HEK293 (cell line): ENCODE data around the gene MERTK.
A peak's percentile ranks its signal among the peaks of the same experiment; 100 is the strongest.

Source experiments
- CTCF ChIA-PET: fragments of 350-600 bp; formaldehyde crosslinking; extraction: SDS; loops from one replicate; lab custom pipeline; 2021; ENCODE audit warnings: antibody characterized with exemption; lab: Yijun Ruan, JAX
- POLR2A ChIA-PET: fragments of 300-600 bp; formaldehyde crosslinking; extraction: SDS; loops from one replicate; lab custom pipeline; 2020; ENCODE audit warnings: antibody characterized with exemption, inconsistent platforms; lab: Yijun Ruan, JAX
- H3K27ac ChIP-seq: fragments of 200-500 bp; sonication (Bioruptor generic); 2 replicates; pipeline ENCODE4 v1.5.1; 2014; ENCODE audit warnings: low read depth, low read length, control low read depth, inconsistent platforms; ENCODE audit errors: extremely low read depth
- H3K36me3 ChIP-seq, 2 experiments: fragments of 200-500 bp in 1 of 2; sonication (Bioruptor generic) in 1 of 2; 1 replicate in 1 of 2; 2 replicates in 1 of 2; pipeline ENCODE4 v1.5.1; 2014 to 2017; ENCODE audit warnings: inconsistent platforms in 2 of 2, low read length in 2 of 2; ENCODE audit not compliant: control insufficient read depth in 2 of 2, insufficient read depth in 1 of 2
- H3K4me1 ChIP-seq: fragments of 200-500 bp; sonication (Bioruptor generic); 2 replicates; pipeline ENCODE4 v1.5.1; 2014; ENCODE audit warnings: mild to moderate bottlenecking, low read length, inconsistent platforms; ENCODE audit not compliant: control insufficient read depth, insufficient read depth
- H3K4me3 ChIP-seq: 2 replicates; pipeline ENCODE4 v1.5.1; 2011; ENCODE audit warnings: low read depth, mild to moderate bottlenecking, control low read depth, low read length, moderate library complexity
- H3K9me3 ChIP-seq: fragments of 200-500 bp; sonication (Bioruptor generic); 2 replicates; pipeline ENCODE4 v1.5.1; 2014; ENCODE audit warnings: low read depth, low read length, inconsistent platforms; ENCODE audit not compliant: control insufficient read depth, insufficient read depth
- GLIS1 ChIP-seq: fragments of 450-650 bp; formaldehyde crosslinking; IDR thresholded peaks from 2 replicates; pipeline ENCODE4 v1.5.1; 2016; ENCODE audit warnings: missing biosample characterization, missing genetic modification characterization
- HOXD13 ChIP-seq: sonication (generic); formaldehyde crosslinking; IDR thresholded peaks from 2 replicates; pipeline ENCODE4 v1.8.0; 2022; ENCODE audit warnings: missing genetic modification reagents, borderline replicate concordance
- KLF9 ChIP-seq: fragments of 450-650 bp; formaldehyde crosslinking; IDR thresholded peaks from 2 replicates; pipeline ENCODE4 v1.5.1; 2016; ENCODE audit warnings: missing biosample characterization, missing genetic modification characterization, low read depth
- SETDB1 ChIP-seq: IDR thresholded peaks from one replicate; pipeline ENCODE4 v1.6.1; 2017; ENCODE audit warnings: mild to moderate bottlenecking, low read length, moderate library complexity, mixed read lengths; ENCODE audit not compliant: insufficient read length
- SP7 ChIP-seq: fragments of 450-650 bp; formaldehyde crosslinking; IDR thresholded peaks from 2 replicates; pipeline ENCODE4 v1.5.1; 2016; ENCODE audit warnings: missing biosample characterization, missing genetic modification characterization
- ZNF10 ChIP-seq: fragments of 450-650 bp; formaldehyde crosslinking; IDR thresholded peaks from 2 replicates; pipeline ENCODE4 v1.5.1; 2017; ENCODE audit warnings: missing biosample characterization, missing genetic modification characterization
- ZNF133 ChIP-seq: fragments of 450-650 bp; formaldehyde crosslinking; IDR thresholded peaks from 2 replicates; pipeline ENCODE4 v1.5.1; 2016; ENCODE audit warnings: missing biosample characterization, missing genetic modification characterization
- ZNF140 ChIP-seq: fragments of 450-650 bp; formaldehyde crosslinking; IDR thresholded peaks from 2 replicates; pipeline ENCODE4 v1.5.1; 2016; ENCODE audit warnings: missing biosample characterization, missing genetic modification characterization
- ZNF2 ChIP-seq: fragments of 450-650 bp; formaldehyde crosslinking; IDR thresholded peaks from 2 replicates; pipeline ENCODE4 v1.5.1; 2016; ENCODE audit warnings: missing biosample characterization, missing genetic modification characterization
- ZNF248 ChIP-seq: fragments of 450-650 bp; formaldehyde crosslinking; IDR thresholded peaks from 2 replicates; pipeline ENCODE4 v1.5.1; 2017; ENCODE audit warnings: missing biosample characterization, missing genetic modification characterization
- ZNF394 ChIP-seq: fragments of 450-650 bp; formaldehyde crosslinking; IDR thresholded peaks from 2 replicates; pipeline ENCODE4 v1.5.1; 2016; ENCODE audit warnings: missing biosample characterization, missing genetic modification characterization, mild to moderate bottlenecking, moderate library complexity, borderline replicate concordance
- ZNF48 ChIP-seq: fragments of 450-650 bp; formaldehyde crosslinking; IDR thresholded peaks from 2 replicates; pipeline ENCODE4 v1.5.1; 2016; ENCODE audit warnings: missing biosample characterization, missing genetic modification characterization
- TF ChIP-seq, protein P1 (sequence below): sonication (generic); formaldehyde crosslinking; IDR thresholded peaks from 2 replicates; pipeline ENCODE4 v1.8.1; 2022; ENCODE audit warnings: mild to moderate bottlenecking, moderate library complexity, missing genetic modification reagents
- TF ChIP-seq, protein P2 (sequence below): fragments of 450-650 bp; formaldehyde crosslinking; IDR thresholded peaks from 2 replicates; pipeline ENCODE4 v1.5.1; 2016; ENCODE audit warnings: missing biosample characterization, missing genetic modification characterization
- TF ChIP-seq, protein P3 (sequence below): fragments of 450-650 bp; formaldehyde crosslinking; IDR thresholded peaks from 2 replicates; pipeline ENCODE4 v1.5.1; 2016; ENCODE audit warnings: missing biosample characterization, missing genetic modification characterization
- TF ChIP-seq, protein P4 (sequence below): fragments of 450-650 bp; formaldehyde crosslinking; IDR thresholded peaks from 2 replicates; pipeline ENCODE4 v1.5.1; 2016; ENCODE audit warnings: missing biosample characterization, missing genetic modification characterization

MERTK gene

DNA sequence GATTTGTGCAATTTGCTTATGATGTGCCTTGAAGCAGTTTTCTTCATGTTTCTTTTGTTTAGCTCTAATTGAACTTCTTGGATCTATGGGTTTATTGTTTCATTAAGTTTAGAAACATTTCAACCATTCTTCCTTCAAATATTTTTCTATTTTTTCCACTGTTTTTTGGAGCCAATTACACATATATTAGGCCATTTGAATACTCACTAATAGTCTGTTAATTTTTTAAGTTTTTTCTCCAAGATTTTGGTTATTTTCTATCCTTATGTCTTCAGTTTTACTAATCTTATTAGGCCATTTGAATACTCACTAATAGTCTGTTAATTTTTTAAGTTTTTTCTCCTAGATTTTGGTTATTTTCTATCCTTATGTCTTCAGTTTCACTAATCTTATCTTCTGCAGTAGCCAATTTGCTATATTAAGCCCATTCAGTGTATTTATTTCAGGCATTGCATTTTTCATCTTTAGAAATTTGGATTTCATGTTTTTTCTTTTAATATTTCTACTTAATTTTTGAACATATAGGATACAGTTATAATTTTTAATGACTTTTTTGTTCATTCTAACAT lies 147.1 kb downstream of the MERTK start:
- H3K27ac ChIP-seq: no peak overlapping the region
- no peak overlapping the region for H3K4me3 ChIP-seq
- H3K4me1 ChIP-seq: no peaks in the 10 kb centered on the region
- no peaks in the 10 kb centered on the region for H3K36me3 ChIP-seq
- ChIA-PET POLR2A (no interaction called here), CTCF (interaction anchor here (0.7 kb wide), 1 partner anchor 199 kb away, joined by 3 read pairs; no protein-coding TSS in a partner anchor)
- TF ChIP-seq ZNF133 (tag by site-specific recombination) (peak; percentile 97), GLIS1 (tag by site-specific recombination) (no peak), ZNF394 (no peak), SETDB1 (peak; percentile 77), SP7 (no peak)
- TF ChIP-seq, protein P1, sequence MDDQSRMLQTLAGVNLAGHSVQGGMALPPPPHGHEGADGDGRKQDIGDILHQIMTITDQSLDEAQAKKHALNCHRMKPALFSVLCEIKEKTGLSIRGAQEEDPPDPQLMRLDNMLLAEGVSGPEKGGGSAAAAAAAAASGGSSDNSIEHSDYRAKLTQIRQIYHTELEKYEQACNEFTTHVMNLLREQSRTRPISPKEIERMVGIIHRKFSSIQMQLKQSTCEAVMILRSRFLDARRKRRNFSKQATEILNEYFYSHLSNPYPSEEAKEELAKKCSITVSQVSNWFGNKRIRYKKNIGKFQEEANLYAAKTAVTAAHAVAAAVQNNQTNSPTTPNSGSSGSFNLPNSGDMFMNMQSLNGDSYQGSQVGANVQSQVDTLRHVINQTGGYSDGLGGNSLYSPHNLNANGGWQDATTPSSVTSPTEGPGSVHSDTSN (CRISPR knock-in tag): no peak
- TF ChIP-seq, protein P2, sequence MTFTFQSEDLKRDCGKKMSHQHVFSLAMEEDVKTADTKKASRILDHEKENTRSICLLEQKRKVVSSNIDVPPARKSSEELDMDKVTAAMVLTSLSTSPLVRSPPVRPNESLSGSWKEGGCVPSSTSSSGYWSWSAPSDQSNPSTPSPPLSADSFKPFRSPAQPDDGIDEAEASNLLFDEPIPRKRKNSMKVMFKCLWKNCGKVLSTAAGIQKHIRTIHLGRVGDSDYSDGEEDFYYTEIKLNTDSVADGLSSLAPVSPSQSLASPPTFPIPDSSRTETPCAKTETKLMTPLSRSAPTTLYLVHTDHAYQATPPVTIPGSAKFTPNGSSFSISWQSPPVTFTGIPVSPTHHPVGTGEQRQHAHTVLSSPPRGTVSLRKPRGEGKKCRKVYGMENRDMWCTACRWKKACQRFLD (tag by site-specific recombination): no peak
- no peaks in the 10 kb centered on the region for H3K9me3 ChIP-seq

DNA sequence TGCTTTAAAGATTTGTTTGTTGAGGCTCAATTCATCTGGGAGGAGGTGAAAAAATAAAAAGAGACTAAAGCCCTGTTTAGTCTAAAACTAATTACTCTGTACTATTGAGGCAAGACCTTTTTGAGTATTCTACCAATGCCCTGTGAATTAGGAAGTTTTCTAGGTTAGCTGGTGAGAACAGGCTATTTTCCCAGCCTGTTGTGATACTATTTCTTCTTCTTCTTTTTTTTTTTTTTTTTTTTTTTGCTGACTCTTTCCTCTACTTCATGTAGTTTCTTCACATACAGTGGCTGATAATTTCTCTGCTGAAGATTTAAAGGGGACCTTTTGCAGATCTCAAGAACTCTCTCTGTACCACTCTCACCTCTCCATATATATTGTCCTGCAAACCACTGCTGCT lies 147.8 kb downstream of the MERTK start:
- ChIA-PET POLR2A (no interaction called here), CTCF (interaction anchor here (2.2 to 7.8 kb wide), 2 partner anchors 13 to 159 kb away, joined by 7 to 87 read pairs; no protein-coding TSS in a partner anchor)
- H3K36me3 ChIP-seq: no peaks in the 10 kb centered on the region
- no peaks in the 10 kb centered on the region for H3K4me1 ChIP-seq
- no peak overlapping the region for H3K4me3 ChIP-seq
- no peaks in the 10 kb centered on the region for H3K9me3 ChIP-seq
- H3K27ac ChIP-seq: no peak overlapping the region
- TF ChIP-seq ZNF133 (tag by site-specific recombination) (no peak), ZNF48 (tag by site-specific recombination) (no peak), ZNF140 (tag by site-specific recombination) (no peak), ZNF10 (no peak), ZNF248 (tag by site-specific recombination) (no peak), HOXD13 (CRISPR knock-in tag) (no peak), ZNF2 (no peak), KLF9 (tag by site-specific recombination) (no peak)
- TF ChIP-seq, protein P3, sequence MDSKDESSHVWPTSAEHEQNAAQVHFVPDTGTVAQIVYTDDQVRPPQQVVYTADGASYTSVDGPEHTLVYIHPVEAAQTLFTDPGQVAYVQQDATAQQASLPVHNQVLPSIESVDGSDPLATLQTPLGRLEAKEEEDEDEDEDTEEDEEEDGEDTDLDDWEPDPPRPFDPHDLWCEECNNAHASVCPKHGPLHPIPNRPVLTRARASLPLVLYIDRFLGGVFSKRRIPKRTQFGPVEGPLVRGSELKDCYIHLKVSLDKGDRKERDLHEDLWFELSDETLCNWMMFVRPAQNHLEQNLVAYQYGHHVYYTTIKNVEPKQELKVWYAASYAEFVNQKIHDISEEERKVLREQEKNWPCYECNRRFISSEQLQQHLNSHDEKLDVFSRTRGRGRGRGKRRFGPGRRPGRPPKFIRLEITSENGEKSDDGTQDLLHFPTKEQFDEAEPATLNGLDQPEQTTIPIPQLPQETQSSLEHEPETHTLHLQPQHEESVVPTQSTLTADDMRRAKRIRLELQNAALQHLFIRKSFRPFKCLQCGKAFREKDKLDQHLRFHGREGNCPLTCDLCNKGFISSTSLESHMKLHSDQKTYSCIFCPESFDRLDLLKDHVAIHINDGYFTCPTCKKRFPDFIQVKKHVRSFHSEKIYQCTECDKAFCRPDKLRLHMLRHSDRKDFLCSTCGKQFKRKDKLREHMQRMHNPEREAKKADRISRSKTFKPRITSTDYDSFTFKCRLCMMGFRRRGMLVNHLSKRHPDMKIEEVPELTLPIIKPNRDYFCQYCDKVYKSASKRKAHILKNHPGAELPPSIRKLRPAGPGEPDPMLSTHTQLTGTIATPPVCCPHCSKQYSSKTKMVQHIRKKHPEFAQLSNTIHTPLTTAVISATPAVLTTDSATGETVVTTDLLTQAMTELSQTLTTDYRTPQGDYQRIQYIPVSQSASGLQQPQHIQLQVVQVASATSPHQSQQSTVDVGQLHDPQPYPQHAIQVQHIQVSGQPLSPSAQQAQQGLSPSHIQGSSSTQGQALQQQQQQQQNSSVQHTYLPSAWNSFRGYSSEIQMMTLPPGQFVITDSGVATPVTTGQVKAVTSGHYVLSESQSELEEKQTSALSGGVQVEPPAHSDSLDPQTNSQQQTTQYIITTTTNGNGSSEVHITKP (tag by site-specific recombination): no peak

DNA sequence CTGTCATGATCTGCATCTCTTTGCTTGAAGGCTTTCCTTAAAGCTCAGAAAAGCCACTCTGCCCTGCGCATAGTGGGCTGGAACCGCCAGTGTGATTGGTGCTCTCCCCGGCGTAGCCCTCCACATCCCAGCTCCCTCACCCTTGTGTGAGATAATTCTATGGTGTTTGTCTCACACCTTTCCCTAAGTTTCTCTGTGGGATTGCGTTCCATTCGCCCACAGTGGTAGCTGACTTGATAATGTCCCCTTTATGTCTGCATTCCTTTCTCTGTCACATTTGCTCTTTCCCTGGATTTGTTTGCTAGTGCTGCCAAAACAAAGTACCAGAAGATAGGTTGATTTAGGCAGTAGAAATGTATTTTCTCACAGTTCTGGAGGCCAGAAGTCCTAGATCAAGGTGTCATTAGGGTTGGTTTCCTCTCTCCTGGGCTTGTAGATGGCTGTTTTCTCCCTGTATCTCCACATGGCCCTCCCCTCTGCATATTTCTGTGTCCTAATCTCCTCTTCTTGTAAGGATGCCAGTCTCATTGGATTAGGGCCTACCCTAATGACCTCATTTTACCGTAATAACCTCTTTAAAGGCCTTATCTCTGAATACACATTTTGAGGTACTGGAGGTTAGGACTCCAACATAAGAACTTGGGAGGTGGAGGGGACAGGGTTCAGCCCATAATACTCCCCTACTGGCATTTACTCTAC lies 149.3 kb downstream of the MERTK start:
- no peaks in the 10 kb centered on the region for H3K4me1 ChIP-seq
- no peak overlapping the region for H3K4me3 ChIP-seq
- POLR2A ChIA-PET: no interaction called here
- H3K36me3 ChIP-seq: no peaks in the 10 kb centered on the region
- TF ChIP-seq, protein P4, sequence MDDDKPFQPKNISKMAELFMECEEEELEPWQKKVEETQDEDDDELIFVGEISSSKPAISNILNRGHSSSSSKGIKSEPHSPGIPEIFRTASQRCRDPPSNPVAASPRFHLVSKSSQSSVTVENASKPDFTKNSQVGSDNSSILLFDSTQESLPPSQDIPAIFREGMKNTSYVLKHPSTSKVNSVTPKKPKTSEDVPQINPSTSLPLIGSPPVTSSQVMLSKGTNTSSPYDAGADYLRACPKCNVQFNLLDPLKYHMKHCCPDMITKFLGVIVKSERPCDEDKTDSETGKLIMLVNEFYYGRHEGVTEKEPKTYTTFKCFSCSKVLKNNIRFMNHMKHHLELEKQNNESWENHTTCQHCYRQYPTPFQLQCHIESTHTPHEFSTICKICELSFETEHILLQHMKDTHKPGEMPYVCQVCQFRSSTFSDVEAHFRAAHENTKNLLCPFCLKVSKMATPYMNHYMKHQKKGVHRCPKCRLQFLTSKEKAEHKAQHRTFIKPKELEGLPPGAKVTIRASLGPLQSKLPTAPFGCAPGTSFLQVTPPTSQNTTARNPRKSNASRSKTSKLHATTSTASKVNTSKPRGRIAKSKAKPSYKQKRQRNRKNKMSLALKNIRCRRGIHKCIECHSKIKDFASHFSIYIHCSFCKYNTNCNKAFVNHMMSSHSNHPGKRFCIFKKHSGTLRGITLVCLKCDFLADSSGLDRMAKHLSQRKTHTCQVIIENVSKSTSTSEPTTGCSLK (tag by site-specific recombination): no peak
- no peak overlapping the region for H3K27ac ChIP-seq
- no peaks in the 10 kb centered on the region for H3K9me3 ChIP-seq
- CTCF ChIA-PET: interaction anchor here (0.5 to 7.8 kb wide), 15 partner anchors 11 to 343 kb away, joined by 3 to 87 read pairs (median 4); no protein-coding TSS in a partner anchor
